HG03060 (cell line): ENCODE data around the gene TMEM233.
"Not testable (repeated sequence)": the region's sequence is repeated elsewhere in the genome, so short reads cannot be mapped to it uniquely, and the experiment has no call there.

Experiments
- ATAC-seq: cut with Tn5 transposase; IDR thresholded peaks from one replicate; pipeline ENCODE4 v1.9.1; 2021; ENCODE audit warnings: low read depth, moderate number of reproducible peaks; ENCODE audit not compliant: unreplicated experiment

TMEM233 gene

GRCh38 chr12:119603767-119604166 lies 10.2 kb downstream of the TMEM233 start:
- ATAC-seq, result no peak

- no peak for ATAC-seq
These were observed 15.8 kb downstream of the TMEM233 start for GRCh38 chr12:119609358-119609757.

- ATAC-seq, result no peak
These were observed 19.9 kb downstream of the TMEM233 start for GRCh38 chr12:119613319-119613936.

GRCh38 chr12:119614705-119615104 lies 21.1 kb downstream of the TMEM233 start:
- no peak for ATAC-seq

- no peak for ATAC-seq
These were observed 22.2 kb downstream of the TMEM233 start for GRCh38 chr12:119615518-119616475.

GRCh38 chr12:119618328-119618896 lies 24.8 kb downstream of the TMEM233 start:
- not testable (repeated sequence) for ATAC-seq

- ATAC-seq, result no peak
These were observed 26.9 kb downstream of the TMEM233 start for GRCh38 chr12:119620490-119620889.

- no peak for ATAC-seq
These were observed 28.3 kb downstream of the TMEM233 start for GRCh38 chr12:119621878-119622277.

GRCh38 chr12:119624966-119625365 lies 31.4 kb downstream of the TMEM233 start:
- no peak for ATAC-seq

GRCh38 chr12:119627019-119627643 lies 33.6 kb downstream of the TMEM233 start:
- no peak for ATAC-seq

GRCh38 chr12:119627686-119628085 lies 34.1 kb downstream of the TMEM233 start:
- ATAC-seq, result no peak

- no peak for ATAC-seq
These were observed 36.7 kb downstream of the TMEM233 start for GRCh38 chr12:119630223-119630780.

GRCh38 chr12:119630962-119631550 lies 37.5 kb downstream of the TMEM233 start:
- no peak for ATAC-seq

GRCh38 chr12:119631930-119632678 lies 38.5 kb downstream of the TMEM233 start:
- ATAC-seq, result no peak

- ATAC-seq, result no peak
These were observed 41.2 kb downstream of the TMEM233 start for GRCh38 chr12:119634743-119635142.

GRCh38 chr12:119642986-119643385 lies 49.4 kb downstream of the TMEM233 start:
- ATAC-seq, result no peak

- ATAC-seq, result no peak
These were observed 51.4 kb downstream of the TMEM233 start for GRCh38 chr12:119644930-119645329.

GRCh38 chr12:119645535-119646059 lies 52.0 kb downstream of the TMEM233 start:
- no peak for ATAC-seq

GRCh38 chr12:119649202-119649808 lies 55.7 kb downstream of the TMEM233 start:
- ATAC-seq, result no peak
